H1 (cell line): ENCODE data around the gene RASGEF1B. TPM values are rescaled to one million over a fixed set of nuclear protein-coding genes. Genes with fewer than 3 reads are reported as not detected.

ENCODE experiments used
- CTCF ChIA-PET: fragments of 300-600 bp; sonication (Branson Sonifier 250); formaldehyde crosslinking; loops from one replicate; lab custom pipeline; 2021; ENCODE audit not compliant: partially characterized antibody; lab: Charles Lee
- POLR2A ChIA-PET: fragments of 300-600 bp; sonication (Branson Sonifier 250); formaldehyde crosslinking; loops from one replicate; lab custom pipeline; 2021; ENCODE audit warnings: inconsistent platforms; ENCODE audit not compliant: partially characterized antibody; lab: Charles Lee
- DNase-seq, 2 experiments: peaks; one replicate each; pipeline versions ENCODE4 v3.0.0 to v3.0.0-alpha.2; 2010 to 2022; ENCODE audit warnings: low spot score in 2 of 2, low read depth in 1 of 2, mixed read lengths in 1 of 2
- FAIRE-seq: peaks from 2 replicates; lab custom pipeline; 2011; peaks lifted over from hg19 to GRCh38; lab: Jason Lieb, UNC
- H2AFZ ChIP-seq: 2 replicates; pipeline ENCODE4 v1.8.1; 2012; ENCODE audit warnings: low read length, inconsistent platforms
- H2AK5ac ChIP-seq: 2 replicates; pipeline ENCODE4 v1.6.1; 2013; ENCODE audit warnings: low read depth, low read length
- H2BK120ac ChIP-seq: replicated peaks from 2 replicates; pipeline ENCODE3; 2013; ENCODE audit warnings: low read depth, low read length, inconsistent platforms
- H2BK12ac ChIP-seq: 2 replicates; pipeline ENCODE4 v1.6.1; 2013; ENCODE audit warnings: low read depth, low read length
- H2BK15ac ChIP-seq: 2 replicates; pipeline ENCODE4 v1.6.1; 2013; ENCODE audit warnings: low read length
- H2BK20ac ChIP-seq: 2 replicates; pipeline ENCODE4 v1.6.1; 2013; ENCODE audit warnings: low read length
- H2BK5ac ChIP-seq: 2 replicates; pipeline ENCODE4 v1.6.1; 2013; ENCODE audit warnings: low read depth, low read length
- H3K14ac ChIP-seq: 2 replicates; pipeline ENCODE4 v1.6.1; 2013; ENCODE audit warnings: inconsistent platforms; ENCODE audit not compliant: insufficient read length
- H3K18ac ChIP-seq: 2 replicates; pipeline ENCODE4 v1.6.1; 2013; ENCODE audit warnings: low read length; ENCODE audit errors: extremely low read depth
- H3K23ac ChIP-seq: 2 replicates; pipeline ENCODE4 v1.6.1; 2013; ENCODE audit warnings: inconsistent platforms; ENCODE audit not compliant: insufficient read length
- H3K23me2 ChIP-seq: 2 replicates; pipeline ENCODE4 v1.6.1; 2013; ENCODE audit warnings: low read depth, low read length
- H3K27ac ChIP-seq: 2 replicates; pipeline ENCODE4 v1.6.1; 2011; ENCODE audit warnings: low read depth, low read length, inconsistent platforms
- H3K27me3 ChIP-seq, 4 experiments: replicated peaks in 1 of 4; 1 replicate in 1 of 4; 2 replicates in 3 of 4; pipeline versions ENCODE4 v1.6.1 to v1.8.1; 2011 to 2013; ENCODE audit warnings: low read length in 3 of 4, mild to moderate bottlenecking in 3 of 4, inconsistent platforms in 2 of 4, mixed read lengths in 2 of 4, moderate library complexity in 1 of 4; ENCODE audit not compliant: control insufficient read depth in 3 of 4, insufficient read depth in 3 of 4; ENCODE audit errors: extremely low read depth in 1 of 4
- H3K36me3 ChIP-seq, 4 experiments: 2 replicates each; pipeline versions ENCODE4 v1.6.1 to v1.8.1; 2011 to 2013; ENCODE audit warnings: mild to moderate bottlenecking in 4 of 4, low read length in 3 of 4, moderate library complexity in 2 of 4, control low read depth in 1 of 4, inconsistent platforms in 1 of 4; ENCODE audit not compliant: insufficient read depth in 4 of 4, control insufficient read depth in 2 of 4
- H3K4ac ChIP-seq: replicated peaks from 2 replicates; pipeline ENCODE3; 2013; ENCODE audit warnings: low read length, low read depth, mixed read lengths, inconsistent platforms; ENCODE audit not compliant: insufficient read length
- H3K4me1 ChIP-seq, 4 experiments: replicated peaks in 1 of 4; 1 replicate in 1 of 4; 2 replicates in 3 of 4; pipeline versions ENCODE4 v1.6.1 to v1.8.1; 2011 to 2013; ENCODE audit warnings: low read length in 3 of 4, inconsistent platforms in 2 of 4, mixed read lengths in 1 of 4; ENCODE audit not compliant: insufficient read depth in 4 of 4, control insufficient read depth in 3 of 4
- H3K4me2 ChIP-seq, 2 experiments: 2 replicates each; pipeline versions ENCODE4 v1.6.1 to v1.8.1; 2011 to 2013; ENCODE audit warnings: low read depth in 2 of 2, low read length in 2 of 2, control low read depth in 1 of 2, inconsistent platforms in 1 of 2, mild to moderate bottlenecking in 1 of 2; ENCODE audit not compliant: insufficient read depth in 1 of 2
- H3K4me3 ChIP-seq, 4 experiments: fragments of 200-600, 300-600 bp in 1 of 4; sonication (generic), shearing (Covaris generic), sonication (Bioruptor Twin) in 1 of 4; 2 replicates each; pipeline versions ENCODE4 v1.5.1 to v1.8.1; 2011 to 2016; ENCODE audit warnings: low read length in 4 of 4, low read depth in 3 of 4, control low read depth in 2 of 4, inconsistent platforms in 2 of 4, mild to moderate bottlenecking in 2 of 4, mixed read lengths in 1 of 4, moderate library complexity in 1 of 4; ENCODE audit not compliant: insufficient read depth in 2 of 4; ENCODE audit errors: extremely low read depth in 1 of 4
- H3K56ac ChIP-seq: replicated peaks from 2 replicates; pipeline ENCODE3; 2013; ENCODE audit warnings: low read depth, mild to moderate bottlenecking, mixed read lengths, low read length, inconsistent platforms; ENCODE audit not compliant: insufficient read length
- H3K79me1 ChIP-seq: 2 replicates; pipeline ENCODE4 v1.6.1; 2013; ENCODE audit warnings: low read depth, low read length, control low read depth
- H3K79me2 ChIP-seq, 2 experiments: 2 replicates each; pipeline versions ENCODE4 v1.6.1 to v1.8.1; 2012 to 2013; ENCODE audit warnings: low read length in 2 of 2, mild to moderate bottlenecking in 2 of 2, inconsistent platforms in 1 of 2; ENCODE audit not compliant: insufficient read depth in 2 of 2, control insufficient read depth in 1 of 2
- H3K9ac ChIP-seq, 4 experiments: replicated peaks in 1 of 4; 1 replicate in 1 of 4; 2 replicates in 3 of 4; pipeline versions ENCODE4 v1.6.1 to v1.8.1; 2011 to 2013; ENCODE audit warnings: low read depth in 3 of 4, low read length in 3 of 4, control low read depth in 2 of 4, mild to moderate bottlenecking in 2 of 4, moderate library complexity in 2 of 4, inconsistent platforms in 1 of 4; ENCODE audit errors: extremely low read depth in 1 of 4
- H3K9me3 ChIP-seq, 2 experiments: 2 replicates each; pipeline versions ENCODE4 v1.6.1 to v1.8.1; 2012 to 2013; ENCODE audit warnings: mild to moderate bottlenecking in 2 of 2, moderate library complexity in 2 of 2, control low read depth in 1 of 2, inconsistent platforms in 1 of 2, low read depth in 1 of 2, low read length in 1 of 2, mixed read lengths in 1 of 2; ENCODE audit not compliant: insufficient read depth in 2 of 2
- H4K20me1 ChIP-seq, 2 experiments: replicated peaks in 1 of 2; 2 replicates each; pipeline versions ENCODE3 to v1.8.1; 2011 to 2013; ENCODE audit warnings: inconsistent platforms in 2 of 2, low read length in 2 of 2, mild to moderate bottlenecking in 1 of 2; ENCODE audit not compliant: insufficient read depth in 2 of 2, control insufficient read depth in 1 of 2
- H4K5ac ChIP-seq: 2 replicates; pipeline ENCODE4 v1.6.1; 2013; ENCODE audit warnings: low read length, low read depth, mixed read lengths, inconsistent platforms; ENCODE audit not compliant: insufficient read length
- H4K8ac ChIP-seq: 2 replicates; pipeline ENCODE4 v1.8.0; 2013; ENCODE audit warnings: mild to moderate bottlenecking, moderate library complexity, low read length, inconsistent platforms; ENCODE audit not compliant: insufficient read depth; ENCODE audit errors: extremely low read depth
- H4K91ac ChIP-seq: replicated peaks from 2 replicates; pipeline ENCODE3; 2013; ENCODE audit warnings: low read length, mixed read lengths, inconsistent platforms; ENCODE audit not compliant: insufficient read length
- CEBPB ChIP-seq: IDR thresholded peaks from 2 replicates; pipeline ENCODE4 v1.6.1; 2012; ENCODE audit warnings: low read depth, low read length
- CREB1 ChIP-seq: IDR thresholded peaks from 2 replicates; pipeline ENCODE4 v1.6.1; 2012; ENCODE audit warnings: inconsistent platforms
- JUN ChIP-seq: IDR thresholded peaks from 2 replicates; pipeline ENCODE4 v1.6.1; 2011; ENCODE audit warnings: low read depth, mild to moderate bottlenecking, improper control_type of control experiment, low read length
- KDM4A ChIP-seq: IDR thresholded peaks from one replicate; pipeline ENCODE4 v1.7.1; 2012; ENCODE audit warnings: low read depth, mild to moderate bottlenecking, moderate library complexity, low read length, inconsistent platforms; ENCODE audit not compliant: severe bottlenecking
- WGBS, 2 experiments: shearing (Covaris generic) in 1 of 2; methylation state at CpG; one replicate each; pipeline versions ENCODE4 v1.1.6 to v1.1.7; 2013 to 2015; ENCODE audit warnings: low lambda C conversion rate in 2 of 2, mixed read lengths in 2 of 2, inconsistent platforms in 1 of 2, low coverage in 1 of 2, missing lambda C conversion rate in 1 of 2; ENCODE audit not compliant: insufficient replicate concordance in 2 of 2, insufficient coverage in 1 of 2, insufficient read length in 1 of 2; ENCODE audit errors: extremely low coverage in 1 of 2, missing lambda C conversion rate in 1 of 2; 5-methylcytosine and 5-hydroxymethylcytosine counted together
- polyA plus RNA-seq, 7 experiments: library from polyadenylated mRNA; depleted of rRNA in 3 of 7; stranded (reverse) in 5 of 7; unstranded in 2 of 7; fragments of >200 nt in 5 of 7; fragments of 200-250 nt in 2 of 7; gene quantifications; 1 replicate in 5 of 7; 2 replicates in 1 of 7; 4 replicates in 1 of 7; pipeline versions ENCODE4 v1.2.1 to v1.2.3, GENCODE V29; 2011 to 2013; ENCODE audit warnings: missing spikeins in 2 of 7, mixed read lengths in 2 of 7
- total RNA-seq: library from RNA; stranded (reverse); fragmentation: NEBNext Ultra II Directional; extraction: Animal tissue kit (Norgen Biotek cat#: 25700); gene quantifications from 2 replicates; pipeline ENCODE4 v1.2.1, GENCODE V29; 2021

The RASGEF1B gene
- total and polyA plus RNA-seq, 2 of the 8 experiments (the other 6 are each of a cell fraction or from before 2014, with no cell fraction given), result 1.6 to 4.7 TPM

- FAIRE-seq (no peak), DNase-seq (no peak)
- no peak overlapping the region for H3K23ac ChIP-seq
- no peaks in the 10 kb centered on the region for H3K27me3 ChIP-seq
- no peak overlapping the region for H2BK20ac ChIP-seq
- H3K56ac ChIP-seq, result no peak overlapping the region
- H2BK12ac ChIP-seq, result no peak overlapping the region
- no peaks in the 10 kb centered on the region for H3K36me3 ChIP-seq
- H2AFZ ChIP-seq, result no peak overlapping the region
- no peak overlapping the region for H3K4me3 ChIP-seq
- no peak overlapping the region for H4K91ac ChIP-seq
- H3K4ac ChIP-seq, result no peak overlapping the region
- H3K27ac ChIP-seq, result no peak overlapping the region
- 93% methylated on average over 1 of the region's 1 CpG; no CpG with 5 or more reads in 1 of the 2 experiments for WGBS, 2 experiments
- no peak overlapping the region for H3K4me2 ChIP-seq
- no peaks in the 10 kb centered on the region for H3K79me2 ChIP-seq
- no peak overlapping the region for H2AK5ac ChIP-seq
- H3K14ac ChIP-seq, result no peak overlapping the region
- H4K8ac ChIP-seq, result no peak overlapping the region
- H2BK120ac ChIP-seq, result no peak overlapping the region
- no peak overlapping the region for H2BK15ac ChIP-seq
- H3K9ac ChIP-seq, result no peak overlapping the region
- no peak for TF ChIP-seq CREB1
- no peak for TF ChIP-seq CEBPB
- no peak for TF ChIP-seq JUN
- no peak for TF ChIP-seq KDM4A
- H2BK5ac ChIP-seq, result no peak overlapping the region
- H3K9me3 ChIP-seq, result peaks cover 0 to 5% of the 10 kb centered on the region in 2 experiments; a peak in 2 of 4 replicates
- POLR2A ChIA-PET, result no interaction called here
- peaks cover 0 to 2% (median 0%) of the 10 kb centered on the region in 4 experiments; a peak in 1 of 7 replicates for H3K4me1 ChIP-seq
- H3K18ac ChIP-seq, result no peak overlapping the region
- CTCF ChIA-PET, result interaction anchor here (0.6 to 0.7 kb wide), 2 partner anchors 9 to 223 kb away, joined by 3 read pairs; no protein-coding TSS in a partner anchor
- no peak overlapping the region for H4K5ac ChIP-seq
- no peaks in the 10 kb centered on the region for H4K20me1 ChIP-seq
- H3K23me2 ChIP-seq, result no peaks in the 10 kb centered on the region
- H3K79me1 ChIP-seq, result no peaks in the 10 kb centered on the region
These were observed 22.3 kb upstream of the RASGEF1B start for GRCh38 chr4:81494031-81494431.
